ENCODE measurements around the gene OR6K6. TPM values are rescaled to one million over a fixed set of nuclear protein-coding genes. Genes with fewer than 3 reads are reported as not detected.
A peak's percentile ranks its signal among the peaks of the same experiment; 100 is the strongest.

OR6K6 gene
- total RNA-seq: not detected in 2 replicates

GRCh38 chr1:158754420-158754819 is at the start of gene OR6K6:
OR6K6 (plus strand) TSS chr1:158754720; CDS start chr1:158754888, 168 bp downstream.
- H3K9me3 Mint-ChIP-seq: no peaks in the 10 kb centered on the region
- H3K27me3 Mint-ChIP-seq: no peaks in the 10 kb centered on the region
- no peaks in the 10 kb centered on the region for H3K36me3 Mint-ChIP-seq (ENCODE audit: low read depth)
- intact Hi-C loops (cut with micrococcal nuclease): no loop called here
- no peak for DNase-seq
- no peak within 1 kb of the TSS for H3K4me3 Mint-ChIP-seq
- H3K4me1 Mint-ChIP-seq: no peaks in the 10 kb centered on the region
- H3K27ac Mint-ChIP-seq: no peak within 1 kb of the TSS

- Mint-ChIP-seq H3K27me3 (peaks cover 8% of the 10 kb centered on the region), H3K4me1 (no peaks in the 10 kb centered on the region), H3K36me3 (ENCODE audit: low read depth) (no peaks in the 10 kb centered on the region), H3K27ac (no peak overlapping the region), H3K4me3 (no peak overlapping the region), H3K9me3 (no peaks in the 10 kb centered on the region)
- intact Hi-C loops (cut with micrococcal nuclease): no loop called here
- no peak for DNase-seq
Measured at GRCh38 chr1:158706096-158706495, 48.4 kb upstream of the OR6K6 start.

GRCh38 chr1:158711098-158711497 is 43.4 kb upstream of the OR6K6 start:
- peaks cover 31% of the 10 kb centered on the region for H3K27me3 Mint-ChIP-seq
- H3K4me1 Mint-ChIP-seq: no peaks in the 10 kb centered on the region
- intact Hi-C loops (cut with micrococcal nuclease): no loop called here
- H3K4me3 Mint-ChIP-seq: no peak overlapping the region
- H3K27ac Mint-ChIP-seq: no peak overlapping the region
- DNase-seq: no peak
- no peaks in the 10 kb centered on the region for H3K36me3 Mint-ChIP-seq (ENCODE audit: low read depth)
- no peaks in the 10 kb centered on the region for H3K9me3 Mint-ChIP-seq

- Mint-ChIP-seq H3K4me3 (no peak overlapping the region), H3K27ac (no peak overlapping the region), H3K27me3 (peaks cover 24% of the 10 kb centered on the region), H3K36me3 (ENCODE audit: low read depth) (no peaks in the 10 kb centered on the region), H3K4me1 (peaks cover 5% of the 10 kb centered on the region), H3K9me3 (no peaks in the 10 kb centered on the region)
- no peak for DNase-seq
- intact Hi-C loops (cut with micrococcal nuclease): loop anchor here (5.0 kb wide), 1 partner anchor 293 kb away; the partner anchor contains the start of gene IFI16
Measured at GRCh38 chr1:158714754-158715153, 39.8 kb upstream of the OR6K6 start.

- H3K4me1 Mint-ChIP-seq: peaks cover 5% of the 10 kb centered on the region
Measured at GRCh38 chr1:158716335-158716734, 38.2 kb upstream of the OR6K6 start.

GRCh38 chr1:158717344-158717743 is 37.2 kb upstream of the OR6K6 start:
- Mint-ChIP-seq H3K27me3 (peaks cover 25% of the 10 kb centered on the region), H3K27ac (no peak overlapping the region), H3K9me3 (no peaks in the 10 kb centered on the region), H3K4me1 (peaks cover 5% of the 10 kb centered on the region), H3K4me3 (no peak overlapping the region), H3K36me3 (ENCODE audit: low read depth) (no peaks in the 10 kb centered on the region)
- no peak for DNase-seq
- intact Hi-C loops (cut with micrococcal nuclease): loop anchor here (5.0 kb wide), 1 partner anchor 290 kb away; the partner anchor contains the start of gene IFI16

More at GRCh38 chr1:158716335-158716734, 38.2 kb upstream of the OR6K6 start:
- Mint-ChIP-seq H3K4me3 (no peak overlapping the region), H3K27me3 (peaks cover 31% of the 10 kb centered on the region), H3K27ac (peak overlapping the region; percentile 58), H3K9me3 (no peaks in the 10 kb centered on the region), H3K36me3 (ENCODE audit: low read depth) (no peaks in the 10 kb centered on the region)
- no peak for DNase-seq
- intact Hi-C loops (cut with micrococcal nuclease): loop anchor here (5.0 kb wide), 1 partner anchor 291 kb away; the partner anchor contains the start of gene IFI16

- Mint-ChIP-seq H3K27ac (no peak overlapping the region), H3K36me3 (ENCODE audit: low read depth) (no peaks in the 10 kb centered on the region), H3K27me3 (peaks cover 25% of the 10 kb centered on the region), H3K4me3 (no peak overlapping the region), H3K9me3 (no peaks in the 10 kb centered on the region), H3K4me1 (peaks cover 5% of the 10 kb centered on the region)
- intact Hi-C loops (cut with micrococcal nuclease): loop anchor here (5.0 kb wide), 1 partner anchor 288 kb away; the partner anchor contains the start of gene IFI16
- no peak for DNase-seq
Measured at GRCh38 chr1:158719664-158720063, 34.9 kb upstream of the OR6K6 start.

- peaks cover 5% of the 10 kb centered on the region for H3K4me1 Mint-ChIP-seq
- H3K9me3 Mint-ChIP-seq: no peaks in the 10 kb centered on the region
- no peaks in the 10 kb centered on the region for H3K36me3 Mint-ChIP-seq (ENCODE audit: low read depth)
- H3K27ac Mint-ChIP-seq: no peak within 1 kb of the TSS
- intact Hi-C loops (cut with micrococcal nuclease): no loop called here
- DNase-seq: no peak
- H3K4me3 Mint-ChIP-seq: no peak within 1 kb of the TSS
- peaks cover 22% of the 10 kb centered on the region for H3K27me3 Mint-ChIP-seq
Measured at GRCh38 chr1:158720620-158721019, 33.9 kb upstream of the OR6K6 start, which contains the start of gene OR6K3. OR6K3 (minus strand) TSS chr1:158720720; CDS start chr1:158718115, 2,605 bp downstream.

GRCh38 chr1:158724442-158724841 is 30.1 kb upstream of the OR6K6 start:
- Mint-ChIP-seq H3K36me3 (ENCODE audit: low read depth) (no peaks in the 10 kb centered on the region), H3K27ac (no peak overlapping the region), H3K4me3 (no peak overlapping the region), H3K27me3 (peaks cover 31% of the 10 kb centered on the region), H3K4me1 (no peaks in the 10 kb centered on the region), H3K9me3 (no peaks in the 10 kb centered on the region)
- DNase-seq: no peak
- intact Hi-C loops (cut with micrococcal nuclease): no loop called here

GRCh38 chr1:158728510-158729225 is 25.9 kb upstream of the OR6K6 start:
- no peaks in the 10 kb centered on the region for H3K36me3 Mint-ChIP-seq (ENCODE audit: low read depth)
- H3K4me1 Mint-ChIP-seq: no peaks in the 10 kb centered on the region
- no peak overlapping the region for H3K4me3 Mint-ChIP-seq
- peaks cover 21% of the 10 kb centered on the region for H3K27me3 Mint-ChIP-seq
- intact Hi-C loops (cut with micrococcal nuclease): no loop called here
- H3K27ac Mint-ChIP-seq: no peak overlapping the region
- H3K9me3 Mint-ChIP-seq: no peaks in the 10 kb centered on the region
- DNase-seq: no peak

GRCh38 chr1:158730453-158730852 is 24.1 kb upstream of the OR6K6 start:
- DNase-seq: no peak
- H3K36me3 Mint-ChIP-seq (ENCODE audit: low read depth): no peaks in the 10 kb centered on the region
- no peak overlapping the region for H3K27ac Mint-ChIP-seq
- H3K27me3 Mint-ChIP-seq: peaks cover 22% of the 10 kb centered on the region
- no peaks in the 10 kb centered on the region for H3K4me1 Mint-ChIP-seq
- H3K9me3 Mint-ChIP-seq: no peaks in the 10 kb centered on the region
- no peak overlapping the region for H3K4me3 Mint-ChIP-seq
- intact Hi-C loops (cut with micrococcal nuclease): no loop called here

- no peak overlapping the region for H3K4me3 Mint-ChIP-seq
- no peaks in the 10 kb centered on the region for H3K4me1 Mint-ChIP-seq
- H3K36me3 Mint-ChIP-seq (ENCODE audit: low read depth): no peaks in the 10 kb centered on the region
- intact Hi-C loops (cut with micrococcal nuclease): no loop called here
- H3K9me3 Mint-ChIP-seq: no peaks in the 10 kb centered on the region
- H3K27me3 Mint-ChIP-seq: peaks cover 18% of the 10 kb centered on the region
- DNase-seq: no peak
- no peak overlapping the region for H3K27ac Mint-ChIP-seq
Measured at GRCh38 chr1:158731707-158732106, 22.8 kb upstream of the OR6K6 start.

GRCh38 chr1:158732524-158732923 is 22.0 kb upstream of the OR6K6 start:
- H3K27me3 Mint-ChIP-seq: peaks cover 19% of the 10 kb centered on the region
- H3K27ac Mint-ChIP-seq: no peak overlapping the region

GRCh38 chr1:158735848-158736247 is 18.7 kb upstream of the OR6K6 start:
- H3K27me3 Mint-ChIP-seq: peaks cover 24% of the 10 kb centered on the region
- H3K4me1 Mint-ChIP-seq: no peaks in the 10 kb centered on the region
- no peak overlapping the region for H3K27ac Mint-ChIP-seq
- no peaks in the 10 kb centered on the region for H3K36me3 Mint-ChIP-seq (ENCODE audit: low read depth)
- no peak for DNase-seq
- H3K4me3 Mint-ChIP-seq: no peak overlapping the region
- no peaks in the 10 kb centered on the region for H3K9me3 Mint-ChIP-seq
- intact Hi-C loops (cut with micrococcal nuclease): no loop called here

More at GRCh38 chr1:158732524-158732923, 22.0 kb upstream of the OR6K6 start:
- Mint-ChIP-seq H3K36me3 (ENCODE audit: low read depth) (no peaks in the 10 kb centered on the region), H3K4me1 (no peaks in the 10 kb centered on the region), H3K4me3 (no peak overlapping the region), H3K9me3 (no peaks in the 10 kb centered on the region)
- intact Hi-C loops (cut with micrococcal nuclease): no loop called here
- no peak for DNase-seq
